Stomach (tissue), 4 donors: ENCODE data around the gene CREBZF.

Source experiments
- POLR2A ChIP-seq, 4 donors: fragments of 450-650 bp; IDR thresholded peaks; one replicate each; pipeline ENCODE4 v1.6.1; 2016; ENCODE audit warnings: antibody characterized with exemption in 4 of 4, control low read depth in 2 of 4, mild to moderate bottlenecking in 1 of 4, moderate library complexity in 1 of 4
- TF ChIP-seq, protein P1 (sequence below), 7 experiments: fragments of 450-650 bp in 4 of 7; fragments of 200-600 bp in 3 of 7; sonication (generic) in 3 of 7; IDR thresholded peaks; one replicate each; pipeline ENCODE4 v1.5.1; 2016 to 2019; ENCODE audit warnings: antibody characterized with exemption in 7 of 7, control low read depth in 2 of 7, mild to moderate bottlenecking in 1 of 7

DNA sequence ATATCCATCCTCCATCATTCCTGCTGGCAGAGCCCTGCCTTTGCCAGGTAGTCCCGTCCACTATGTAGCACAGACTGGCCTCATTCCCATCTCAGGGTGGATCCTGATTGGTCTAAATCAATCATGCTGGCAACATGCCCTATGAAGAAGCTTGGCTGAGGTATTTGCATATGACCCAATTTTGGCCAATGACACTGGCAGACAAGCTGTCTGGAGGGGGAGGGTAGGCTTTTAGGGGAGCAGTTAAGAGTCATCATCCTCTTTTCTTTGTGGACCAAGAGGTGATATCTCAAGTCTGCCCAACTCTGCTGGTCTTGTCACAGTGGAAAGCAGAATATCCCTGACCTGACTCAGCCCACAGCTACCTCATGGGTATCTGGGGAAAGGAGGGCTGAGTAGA lies 16.0 kb upstream of the CREBZF start:
- TF ChIP-seq POLR2A (IDR thresholded peaks at IDR 0.05), result no peak
- TF ChIP-seq, protein P1, sequence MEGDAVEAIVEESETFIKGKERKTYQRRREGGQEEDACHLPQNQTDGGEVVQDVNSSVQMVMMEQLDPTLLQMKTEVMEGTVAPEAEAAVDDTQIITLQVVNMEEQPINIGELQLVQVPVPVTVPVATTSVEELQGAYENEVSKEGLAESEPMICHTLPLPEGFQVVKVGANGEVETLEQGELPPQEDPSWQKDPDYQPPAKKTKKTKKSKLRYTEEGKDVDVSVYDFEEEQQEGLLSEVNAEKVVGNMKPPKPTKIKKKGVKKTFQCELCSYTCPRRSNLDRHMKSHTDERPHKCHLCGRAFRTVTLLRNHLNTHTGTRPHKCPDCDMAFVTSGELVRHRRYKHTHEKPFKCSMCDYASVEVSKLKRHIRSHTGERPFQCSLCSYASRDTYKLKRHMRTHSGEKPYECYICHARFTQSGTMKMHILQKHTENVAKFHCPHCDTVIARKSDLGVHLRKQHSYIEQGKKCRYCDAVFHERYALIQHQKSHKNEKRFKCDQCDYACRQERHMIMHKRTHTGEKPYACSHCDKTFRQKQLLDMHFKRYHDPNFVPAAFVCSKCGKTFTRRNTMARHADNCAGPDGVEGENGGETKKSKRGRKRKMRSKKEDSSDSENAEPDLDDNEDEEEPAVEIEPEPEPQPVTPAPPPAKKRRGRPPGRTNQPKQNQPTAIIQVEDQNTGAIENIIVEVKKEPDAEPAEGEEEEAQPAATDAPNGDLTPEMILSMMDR (IDR thresholded peaks at IDR 0.05), result no peak
